ENCODE data around the gene TP53TG5.

- TF ChIP-seq POLR2A (IDR thresholded peaks at IDR 0.05; ENCODE audit: low read depth, low read length) (no peak), TAF1 (IDR thresholded peaks at IDR 0.05; ENCODE audit: borderline replicate concordance, low read depth, low read length) (no peak), POLR2AphosphoS5 (IDR thresholded peaks at IDR 0.05; ENCODE audit: low read depth, low read length) (no peak)
Observed at GRCh38 chr20:45353746-45354145, 24.4 kb downstream of the TP53TG5 start.
